ENCODE measurements around the gene PTPRN2. TPM values are rescaled to one million over a fixed set of nuclear protein-coding genes. Genes with fewer than 3 reads are reported as not detected.

PTPRN2 gene
- total and polyA plus RNA-seq, 2 of the 8 experiments (the other 6 are each of a cell fraction or from before 2014, with no cell fraction given), result 2.6 to 4.5 TPM

- no peak overlapping the region for H2BK120ac ChIP-seq (replicated peaks; ENCODE audit: low read depth, low read length)
- no peak overlapping the region for H4K91ac ChIP-seq (replicated peaks; ENCODE audit: insufficient read length, low read length)
- H3K27ac ChIP-seq (ENCODE audit: low read depth, low read length), result no peak overlapping the region
- H2AK5ac ChIP-seq (ENCODE audit: low read depth, low read length), result no peak overlapping the region
- H4K20me1 ChIP-seq (replicated peaks in 1 of 2; ENCODE audit: control insufficient read depth in 1 of 2, insufficient read depth in 2 of 2, low read length in 2 of 2), result no peaks in the 10 kb centered on the region
- no peak overlapping the region for H3K4me3 ChIP-seq (ENCODE audit: extremely low read depth in 1 of 4, insufficient read depth in 2 of 4, low read depth in 3 of 4, low read length in 4 of 4)
- no peaks in the 10 kb centered on the region for H3K79me2 ChIP-seq (ENCODE audit: control insufficient read depth in 1 of 2, insufficient read depth in 2 of 2, low read length in 2 of 2)
- DNase-seq (ENCODE audit: low read depth in 1 of 2, low spot score in 2 of 2) (no peak), FAIRE-seq (no peak)
- H3K9ac ChIP-seq (replicated peaks in 1 of 4; ENCODE audit: extremely low read depth in 1 of 4, low read depth in 3 of 4, low read length in 3 of 4), result no peak overlapping the region
- no peak overlapping the region for H3K18ac ChIP-seq (ENCODE audit: extremely low read depth, low read length)
- peaks cover 23 to 50% of the 10 kb centered on the region in 2 experiments for H3K9me3 ChIP-seq (ENCODE audit: insufficient read depth in 2 of 2, low read depth in 1 of 2, low read length in 1 of 2)
- H3K23ac ChIP-seq (ENCODE audit: insufficient read length), result no peak overlapping the region
- no peak overlapping the region for H3K4me2 ChIP-seq (ENCODE audit: insufficient read depth in 1 of 2, low read depth in 2 of 2, low read length in 2 of 2)
- WGBS, 2 experiments (ENCODE audit: extremely low coverage in 1 of 2, insufficient coverage in 1 of 2, insufficient read length in 1 of 2, insufficient replicate concordance in 2 of 2, low coverage in 1 of 2, low lambda C conversion rate in 2 of 2, missing lambda C conversion rate in 1 of 2), result 83% methylated on average over 2 of the region's 2 CpGs; no CpG with 5 or more reads in 1 of the 2 experiments
- no peaks in the 10 kb centered on the region for H3K23me2 ChIP-seq (ENCODE audit: low read depth, low read length)
- H2AFZ ChIP-seq (ENCODE audit: low read length), result no peak overlapping the region
- no peak overlapping the region for H2BK12ac ChIP-seq (ENCODE audit: low read depth, low read length)
- TF ChIP-seq SP4 (IDR thresholded peaks at IDR 0.05; ENCODE audit: low read length) (no peak), MAX (IDR thresholded peaks at IDR 0.05) (no peak), SIRT6 (IDR thresholded peaks at IDR 0.05; ENCODE audit: low read length) (no peak), RNF2 (IDR thresholded peaks at IDR 0.05; ENCODE audit: borderline replicate concordance, low read depth, low read length, missing control alignments, poor library complexity, severe bottlenecking) (no peak)
- no peaks in the 10 kb centered on the region for H3K27me3 ChIP-seq (replicated peaks in 1 of 4; ENCODE audit: control insufficient read depth in 3 of 4, extremely low read depth in 1 of 4, insufficient read depth in 3 of 4, low read length in 3 of 4)
- H3K14ac ChIP-seq (ENCODE audit: insufficient read length), result no peak overlapping the region
- ChIA-PET POLR2A (ENCODE audit: partially characterized antibody) (no interaction called here), CTCF (ENCODE audit: partially characterized antibody) (interaction anchor here (0.6 kb wide), 1 partner anchor 62 kb away, joined by 3 read pairs; no protein-coding TSS in a partner anchor)
- H3K79me1 ChIP-seq (ENCODE audit: low read depth, low read length), result no peaks in the 10 kb centered on the region
- no peak overlapping the region for H3K4ac ChIP-seq (replicated peaks; ENCODE audit: insufficient read length, low read depth, low read length)
- no peaks in the 10 kb centered on the region for H3K4me1 ChIP-seq (replicated peaks in 1 of 4; ENCODE audit: control insufficient read depth in 3 of 4, insufficient read depth in 4 of 4, low read length in 3 of 4)
- no peak overlapping the region for H4K8ac ChIP-seq (ENCODE audit: extremely low read depth, insufficient read depth, low read length)
- no peak overlapping the region for H4K5ac ChIP-seq (ENCODE audit: insufficient read length, low read depth, low read length)
- H2BK15ac ChIP-seq (ENCODE audit: low read length), result no peak overlapping the region
- H3K36me3 ChIP-seq (ENCODE audit: control insufficient read depth in 2 of 4, insufficient read depth in 4 of 4, low read length in 3 of 4), result no peaks in the 10 kb centered on the region
- no peak overlapping the region for H2BK5ac ChIP-seq (ENCODE audit: low read depth, low read length)
- H2BK20ac ChIP-seq (ENCODE audit: low read length), result no peak overlapping the region
- H3K56ac ChIP-seq (replicated peaks; ENCODE audit: insufficient read length, low read depth, low read length), result no peak overlapping the region
These were observed 471.4 kb downstream of the PTPRN2 start for GRCh38 chr7:158116235-158116634.

Measured in H1 (cell line).